Measurements from ENCODE around the gene SYTL1. TPM values are rescaled to one million over a fixed set of nuclear protein-coding genes. Genes with fewer than 3 reads are reported as not detected.

SYTL1 gene
- total RNA-seq, 4 donors from 2014 or later: 0.81 to 4.8 (median 2.7) TPM

DNA sequence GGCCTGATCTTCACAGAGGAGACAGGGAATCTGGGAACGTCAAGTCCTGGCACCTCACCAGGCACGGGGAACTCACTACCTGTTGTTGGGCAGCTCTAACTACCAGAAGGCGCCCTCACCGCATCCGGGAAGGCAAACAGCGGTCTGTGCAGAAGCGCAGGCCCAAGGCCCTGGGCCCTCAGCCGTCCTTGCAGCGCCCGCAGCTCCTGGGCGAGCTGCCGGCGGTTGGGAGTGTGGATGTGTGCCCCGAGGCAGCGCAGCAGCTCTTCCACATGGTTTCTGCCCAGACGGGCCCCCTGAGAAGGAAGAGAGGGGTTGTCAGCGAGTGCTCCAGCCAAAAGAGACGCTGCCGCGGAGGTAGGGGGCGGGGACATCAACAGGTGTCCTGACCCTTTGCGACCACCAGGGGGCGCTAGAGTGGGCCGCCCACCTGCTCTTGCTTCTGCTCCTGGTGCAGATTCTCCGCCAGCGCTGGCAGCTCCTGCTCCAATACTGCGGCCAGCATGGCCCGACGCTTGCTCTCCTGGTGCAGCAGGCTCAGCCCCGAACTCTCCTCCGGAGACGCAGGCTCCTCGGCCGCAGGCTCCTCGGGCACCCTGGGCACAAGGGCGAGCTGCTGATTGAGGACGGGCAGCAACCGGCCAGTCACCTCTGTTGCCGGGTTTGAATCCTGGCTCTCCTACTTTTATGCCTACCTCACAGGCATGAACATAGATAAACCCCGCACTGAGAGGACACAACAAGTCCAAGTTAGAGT lies 15.6 kb downstream of the SYTL1 start:
- H3K9me3 ChIP-seq: no peaks in the 10 kb centered on the region
- peaks cover 0 to 99% of the 10 kb centered on the region in 2 donors for H3K36me3 ChIP-seq
- peaks cover 0 to 30% (median 3%) of the 10 kb centered on the region in 3 donors for H3K4me1 ChIP-seq
- peak overlapping the region in 3 of 4 donors; percentile 33 to 41 (median 37) for H3K27ac ChIP-seq
- ATAC-seq: peak; percentile 80
- H3K27me3 ChIP-seq: no peaks in the 10 kb centered on the region
- peak overlapping the region in 1 of 2 donors; percentile 24 for H3K4me3 ChIP-seq
- TF ChIP-seq POLR2A (IDR thresholded peaks at IDR 0.05) (no peak), CTCF (IDR thresholded peaks at IDR 0.05) (peak in 3 of 4 experiments; percentile 97 to 98 (median 98)), POLR2AphosphoS5 (IDR thresholded peaks at IDR 0.05) (peak; percentile 19)
- WGBS, 2 donors (ENCODE audit: low coverage in 1 of 2): 71% methylated on average over 1 of the region's 40 CpGs; no CpG with 5 or more reads in 1 of the 2 donors

DNA sequence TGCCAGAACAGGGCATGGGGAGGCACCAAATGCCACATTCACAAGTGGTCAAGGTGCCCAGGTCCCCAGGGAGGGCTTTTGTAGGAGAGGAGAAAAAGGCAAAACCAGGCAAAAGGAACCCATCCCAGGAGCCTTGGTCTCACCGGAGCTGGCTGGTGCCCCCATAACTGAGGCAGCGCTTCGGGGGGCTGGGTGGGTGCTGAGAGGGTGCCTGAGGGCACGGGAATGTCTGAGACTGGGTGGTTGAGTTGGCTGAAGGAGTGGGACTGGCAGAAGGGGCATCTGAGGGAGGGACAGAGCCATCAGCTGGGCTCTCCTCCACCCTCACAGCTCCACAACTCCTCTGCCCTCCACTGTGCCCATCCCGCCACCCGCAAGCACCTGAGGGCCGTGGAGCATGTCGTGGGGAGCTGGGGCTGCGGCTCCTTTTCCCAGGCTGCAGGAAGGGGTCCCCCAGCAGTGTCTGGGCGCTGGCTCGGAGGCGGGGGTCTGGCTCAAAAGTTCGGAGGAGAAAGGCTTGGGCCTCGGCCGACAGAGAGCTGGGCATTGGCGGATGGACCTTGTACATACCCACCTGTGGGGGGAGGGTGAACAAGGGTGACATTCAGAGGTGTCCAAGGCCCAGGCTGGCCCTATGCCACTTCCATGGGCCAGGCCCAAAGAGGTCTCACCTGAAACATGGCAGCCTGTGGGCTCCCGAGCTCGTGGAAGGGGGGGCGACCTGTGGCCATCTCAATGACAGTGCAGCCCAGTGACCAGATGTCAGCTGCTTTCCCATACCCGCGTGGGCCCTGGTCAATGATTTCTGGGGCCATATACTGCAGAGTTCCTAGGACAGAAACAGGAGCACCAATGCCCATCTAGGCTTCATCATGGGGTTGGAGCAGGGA lies 16.5 kb downstream of the SYTL1 start:
- TF ChIP-seq CTCF (IDR thresholded peaks at IDR 0.05): no peak
- TF ChIP-seq POLR2AphosphoS5 (IDR thresholded peaks at IDR 0.05): no peak
- TF ChIP-seq POLR2A (IDR thresholded peaks at IDR 0.05): no peak
- ATAC-seq: no peak
- Histone ChIP-seq H3K4me3 (no peak overlapping the region), H3K27ac (no peak overlapping the region), H3K9me3 (no peaks in the 10 kb centered on the region), H3K4me1 (peaks cover 0 to 33% (median 3%) of the 10 kb centered on the region in 3 donors), H3K27me3 (no peaks in the 10 kb centered on the region), H3K36me3 (peaks cover 0 to 100% of the 10 kb centered on the region in 2 donors)
- WGBS, 2 donors (ENCODE audit: low coverage in 1 of 2): 84 to 96% methylated on average over 3 to 9 of the region's 21 CpGs

DNA sequence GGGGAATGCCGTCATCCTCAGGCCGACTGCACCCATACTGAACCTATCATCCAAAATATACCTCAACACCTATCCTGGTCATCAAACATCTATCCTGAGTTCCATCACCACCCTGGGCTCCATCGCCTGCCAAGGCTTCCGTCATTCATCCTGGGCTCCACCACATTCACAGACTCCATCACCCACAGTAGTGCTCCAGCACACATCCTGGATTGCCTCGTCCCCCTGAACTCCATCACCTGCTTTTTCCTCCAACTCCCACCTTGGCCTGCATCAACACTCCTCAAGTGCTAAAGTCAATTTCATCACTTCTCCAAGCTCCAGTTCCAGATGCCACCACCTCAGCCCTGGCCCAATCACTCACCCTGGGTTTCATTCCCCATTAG lies 17.1 kb downstream of the SYTL1 start:
- no peak overlapping the region for H3K4me3 ChIP-seq
- 95 to 96% methylated on average over 3 to 5 of the region's 5 CpGs for WGBS, 2 donors (ENCODE audit: low coverage in 1 of 2)
- peaks cover 0 to 40% (median 3%) of the 10 kb centered on the region in 3 donors for H3K4me1 ChIP-seq
- TF ChIP-seq POLR2AphosphoS5 (IDR thresholded peaks at IDR 0.05) (no peak), CTCF (IDR thresholded peaks at IDR 0.05) (no peak), POLR2A (IDR thresholded peaks at IDR 0.05) (no peak), EP300 (IDR thresholded peaks at IDR 0.05) (no peak)
- H3K27me3 ChIP-seq: no peaks in the 10 kb centered on the region
- H3K27ac ChIP-seq: no peak overlapping the region
- no peaks in the 10 kb centered on the region for H3K9me3 ChIP-seq
- peaks cover 0 to 100% of the 10 kb centered on the region in 2 donors for H3K36me3 ChIP-seq
- no peak for ATAC-seq

DNA sequence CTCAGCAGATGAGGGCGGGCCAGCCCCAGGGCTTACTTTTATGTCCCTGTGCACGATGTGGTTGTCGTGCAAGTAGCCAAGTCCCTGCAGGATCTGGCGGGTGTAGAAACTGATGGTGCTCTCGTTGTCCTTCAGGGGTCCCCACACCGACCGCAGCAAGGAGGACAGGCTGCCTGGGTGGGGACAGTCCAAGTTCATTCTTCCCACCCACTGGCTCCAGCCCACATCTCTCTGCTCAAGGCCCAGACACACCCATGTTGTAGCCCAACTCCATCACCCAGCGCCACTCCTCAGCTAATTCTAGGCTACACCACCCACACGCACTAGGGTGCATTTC lies 18.0 kb downstream of the SYTL1 start:
- peaks cover 0 to 100% of the 10 kb centered on the region in 2 donors for H3K36me3 ChIP-seq
- no peak for TF ChIP-seq CTCF (IDR thresholded peaks at IDR 0.05)
- TF ChIP-seq EP300 (IDR thresholded peaks at IDR 0.05): no peak
- TF ChIP-seq POLR2AphosphoS5 (IDR thresholded peaks at IDR 0.05): no peak
- H3K4me3 ChIP-seq: no peak overlapping the region
- no peaks in the 10 kb centered on the region for H3K27me3 ChIP-seq
- no peaks in the 10 kb centered on the region for H3K9me3 ChIP-seq
- no CpG with 5 or more reads among the region's 9 CpGs for whole genome bisulfite sequencing, 2 donors (ENCODE audit: low coverage in 1 of 2)
- H3K4me1 ChIP-seq: peaks cover 0 to 48% (median 10%) of the 10 kb centered on the region in 3 donors
- ATAC-seq: no peak
- H3K27ac ChIP-seq: no peak overlapping the region
